SK-N-SH (cell line): ENCODE results near the gene NPW. TPM values are rescaled to one million over a fixed set of nuclear protein-coding genes. Genes with fewer than 3 reads are reported as not detected.

Source experiments
- CTCF ChIA-PET: fragments of 300-600, 350-600 bp; formaldehyde crosslinking; extraction: SDS; loops from one replicate; lab custom pipeline; 2021; lab: Yijun Ruan, JAX
- POLR2A ChIA-PET: fragments of 350-600 bp; sonication (Branson Sonifier 250); formaldehyde crosslinking; extraction: SDS; loops from one replicate; lab custom pipeline; 2020; ENCODE audit warnings: antibody characterized with exemption, inconsistent platforms; lab: Yijun Ruan, JAX
- DNase-seq: peaks from one replicate; pipeline ENCODE4 v3.0.0; 2012
- H2AFZ ChIP-seq: fragments of 200-600 bp; sonication (generic); 2 replicates; pipeline ENCODE4 v1.8.1; 2016; ENCODE audit warnings: antibody characterized with exemption, mild to moderate bottlenecking, low read depth
- H3F3A ChIP-seq: fragments of 200-600 bp; sonication (generic); replicated peaks from 2 replicates; pipeline ENCODE3; 2016; ENCODE audit warnings: antibody characterized with exemption, mild to moderate bottlenecking; ENCODE audit not compliant: insufficient read depth
- H3K27ac ChIP-seq, 2 experiments: fragments of 200-500 bp in 1 of 2; fragments of 200-600 bp in 1 of 2; sonication (Bioruptor generic) in 1 of 2; sonication (generic), shearing (Covaris generic) in 1 of 2; 2 replicates each; pipeline versions ENCODE4 v1.5.1 to v1.6.1; 2014 to 2016; ENCODE audit warnings: low read depth in 2 of 2, inconsistent platforms in 1 of 2, low read length in 1 of 2, mild to moderate bottlenecking in 1 of 2, mixed read lengths in 1 of 2
- H3K27me3 ChIP-seq: fragments of 200-600 bp; sonication (generic), shearing (Covaris generic); 2 replicates; pipeline ENCODE4 v1.6.1; 2016; ENCODE audit warnings: mixed run types; ENCODE audit not compliant: insufficient read depth
- H3K36me3 ChIP-seq, 2 experiments: fragments of 200-500 bp in 1 of 2; fragments of 200-600 bp in 1 of 2; sonication (Bioruptor generic) in 1 of 2; sonication (generic) in 1 of 2; replicated peaks in 1 of 2; 2 replicates each; pipeline versions ENCODE3 to v1.5.1; 2014 to 2016; ENCODE audit warnings: low read length in 1 of 2, mild to moderate bottlenecking in 1 of 2; ENCODE audit not compliant: insufficient read depth in 2 of 2, control insufficient read depth in 1 of 2
- H3K4me1 ChIP-seq, 2 experiments: fragments of 200-500 bp in 1 of 2; fragments of 200-600 bp in 1 of 2; sonication (Bioruptor generic) in 1 of 2; sonication (generic), shearing (Covaris generic) in 1 of 2; 2 replicates each; pipeline versions ENCODE4 v1.5.1 to v1.6.1; 2014 to 2016; ENCODE audit warnings: low read depth in 1 of 2, low read length in 1 of 2, mixed run types in 1 of 2; ENCODE audit not compliant: insufficient read depth in 2 of 2, control insufficient read depth in 1 of 2
- H3K4me2 ChIP-seq: fragments of 200-600 bp; sonication (generic), shearing (Covaris generic); 2 replicates; pipeline ENCODE4 v1.6.1; 2017; ENCODE audit warnings: mixed run types
- H3K4me3 ChIP-seq, 2 experiments: fragments of 200-500 bp in 1 of 2; fragments of 200-600 bp in 1 of 2; sonication (Bioruptor generic) in 1 of 2; sonication (generic), shearing (Covaris generic) in 1 of 2; 2 replicates each; pipeline versions ENCODE4 v1.5.1 to v1.8.1; 2014 to 2016; ENCODE audit warnings: low read depth in 2 of 2, inconsistent platforms in 1 of 2, low read length in 1 of 2, mild to moderate bottlenecking in 1 of 2, mixed read lengths in 1 of 2, moderate library complexity in 1 of 2
- H3K79me2 ChIP-seq: fragments of 200-600 bp; sonication (generic); 2 replicates; pipeline ENCODE4 v1.8.1; 2017; ENCODE audit warnings: mild to moderate bottlenecking; ENCODE audit not compliant: insufficient read depth
- H3K9ac ChIP-seq: fragments of 200-600 bp; sonication (generic); 2 replicates; pipeline ENCODE4 v1.6.1; 2017; ENCODE audit warnings: mixed run types
- H3K9me2 ChIP-seq: fragments of 200-600 bp; sonication (generic); 2 replicates; pipeline ENCODE4 v1.6.1; 2017; ENCODE audit warnings: mixed run types
- H3K9me3 ChIP-seq: fragments of 200-600 bp; sonication (generic); 2 replicates; pipeline ENCODE4 v1.6.1; 2017; ENCODE audit warnings: mixed run types, mild to moderate bottlenecking, moderate library complexity
- H4K20me1 ChIP-seq: fragments of 200-600 bp; sonication (generic); 2 replicates; pipeline ENCODE4 v1.6.1; 2017; ENCODE audit warnings: mild to moderate bottlenecking, mixed run types; ENCODE audit not compliant: insufficient read depth
- ELF1 ChIP-seq: IDR thresholded peaks from 2 replicates; pipeline ENCODE4 v1.4.0; 2012
- EP300 ChIP-seq, 2 experiments: IDR thresholded peaks; 2 replicates each; pipeline versions ENCODE4 v1.4.0 to v1.6.1; 2012; ENCODE audit warnings: borderline replicate concordance in 1 of 2, low read depth in 1 of 2, low read length in 1 of 2
- FOXJ3 ChIP-seq: sonication (generic); formaldehyde crosslinking; IDR thresholded peaks from 2 replicates; pipeline ENCODE4 v1.5.1; 2020; ENCODE audit warnings: mild to moderate bottlenecking, missing genetic modification reagents
- GABPA ChIP-seq: IDR thresholded peaks from 2 replicates; pipeline ENCODE4 v1.4.0; 2012; ENCODE audit warnings: low read depth, mild to moderate bottlenecking
- GATA2 ChIP-seq: sonication (generic); formaldehyde crosslinking; IDR thresholded peaks from 2 replicates; pipeline ENCODE4 v1.5.0; 2020; ENCODE audit warnings: mild to moderate bottlenecking, missing genetic modification reagents
- MEF2A ChIP-seq: IDR thresholded peaks from 2 replicates; pipeline ENCODE4 v1.4.0; 2012; ENCODE audit warnings: low read depth, borderline replicate concordance
- MXI1 ChIP-seq: IDR thresholded peaks from 2 replicates; pipeline ENCODE4 v1.6.1; 2012; ENCODE audit warnings: mild to moderate bottlenecking, low read depth, low read length, improper control_type of control experiment
- NFIC ChIP-seq: IDR thresholded peaks from 2 replicates; pipeline ENCODE4 v1.4.0; 2012; ENCODE audit warnings: borderline replicate concordance
- POLR2AphosphoS5 ChIP-seq: IDR thresholded peaks from 2 replicates; pipeline ENCODE4 v1.6.1; 2012; ENCODE audit warnings: low read depth, low read length
- RAD21 ChIP-seq: IDR thresholded peaks from 2 replicates; pipeline ENCODE4 v1.6.1; 2012; ENCODE audit warnings: mild to moderate bottlenecking, low read length
- RFX5 ChIP-seq: IDR thresholded peaks from 2 replicates; pipeline ENCODE4 v1.6.1; 2012; ENCODE audit warnings: mild to moderate bottlenecking, improper control_type of control experiment, low read length
- RXRA ChIP-seq: IDR thresholded peaks from 2 replicates; pipeline ENCODE4 v1.4.0; 2012; ENCODE audit warnings: low read depth, mild to moderate bottlenecking, borderline replicate concordance
- TEAD4 ChIP-seq: IDR thresholded peaks from 2 replicates; pipeline ENCODE4 v1.4.0; 2012; ENCODE audit warnings: mild to moderate bottlenecking, borderline replicate concordance; ENCODE audit not compliant: insufficient read depth
- WGBS: methylation state at CpG from one replicate; pipeline ENCODE4 v1.1.6; 2017; ENCODE audit warnings: low lambda C conversion rate; 5-methylcytosine and 5-hydroxymethylcytosine counted together
- polyA plus RNA-seq, 3 experiments: library from polyadenylated mRNA; depleted of rRNA; stranded (reverse); fragments of >200 nt; gene quantifications; 2 replicates each; pipeline ENCODE4 v1.2.3, GENCODE V29; 2012
- TF ChIP-seq, protein P1 (sequence below): fragments of 150-350 bp; IDR thresholded peaks from 2 replicates; pipeline ENCODE4 v1.6.1; 2017; ENCODE audit warnings: antibody characterized with exemption, low read length, low read depth, borderline replicate concordance
- TF ChIP-seq, protein P2 (sequence below): fragments of 200-600 bp; sonication (generic); IDR thresholded peaks from 2 replicates; pipeline ENCODE4 v1.6.1; 2017; ENCODE audit warnings: antibody characterized with exemption, mild to moderate bottlenecking, moderate library complexity

Gene NPW
- polyA plus RNA-seq, 1 of the 3 experiments (the other 2 are of a cell fraction) = 1.1 TPM

DNA sequence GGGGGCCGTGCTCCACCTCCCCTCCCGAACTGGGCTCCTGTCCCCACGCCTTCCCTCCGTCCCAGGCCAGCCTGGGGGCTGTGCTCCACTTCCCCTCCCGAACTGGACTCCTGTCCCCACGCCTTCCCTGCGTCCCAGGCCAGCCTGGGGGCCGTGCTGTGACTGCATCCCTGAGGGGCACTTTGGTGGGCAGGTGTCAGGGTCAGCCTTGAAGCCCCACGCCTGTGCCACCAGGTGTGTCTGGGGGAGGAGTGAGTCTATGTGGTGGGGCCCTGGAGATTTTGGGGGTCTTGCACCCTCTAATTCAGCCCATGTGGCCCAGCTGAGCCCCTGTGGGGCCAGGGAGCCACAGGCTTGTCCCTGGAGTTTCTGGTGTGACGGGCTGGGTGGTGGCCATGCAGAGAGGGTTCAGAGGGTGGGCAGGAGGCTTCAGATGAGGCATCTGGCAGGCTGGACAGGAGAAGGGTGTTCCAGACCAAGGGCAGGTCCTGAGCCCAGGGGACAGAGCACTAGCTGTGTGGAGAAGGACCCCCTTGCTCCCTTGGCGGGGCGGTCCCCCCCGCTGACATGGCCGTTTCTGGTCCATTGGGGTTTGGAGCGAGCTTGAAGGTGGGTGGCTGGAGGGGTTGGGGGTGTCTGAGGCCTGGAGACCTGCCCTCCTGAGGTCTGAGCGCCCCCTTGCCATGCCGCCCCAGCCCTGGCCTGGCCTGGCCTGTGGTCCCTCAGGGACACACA lies 15.3 kb downstream of the NPW start (continued):
- TF ChIP-seq, protein P1, sequence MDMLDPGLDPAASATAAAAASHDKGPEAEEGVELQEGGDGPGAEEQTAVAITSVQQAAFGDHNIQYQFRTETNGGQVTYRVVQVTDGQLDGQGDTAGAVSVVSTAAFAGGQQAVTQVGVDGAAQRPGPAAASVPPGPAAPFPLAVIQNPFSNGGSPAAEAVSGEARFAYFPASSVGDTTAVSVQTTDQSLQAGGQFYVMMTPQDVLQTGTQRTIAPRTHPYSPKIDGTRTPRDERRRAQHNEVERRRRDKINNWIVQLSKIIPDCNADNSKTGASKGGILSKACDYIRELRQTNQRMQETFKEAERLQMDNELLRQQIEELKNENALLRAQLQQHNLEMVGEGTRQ = no peak
- no peak for TF ChIP-seq RAD21
- no peak for TF ChIP-seq POLR2AphosphoS5
- TF ChIP-seq ELF1 = no peak
- TF ChIP-seq MXI1 = no peak

DNA sequence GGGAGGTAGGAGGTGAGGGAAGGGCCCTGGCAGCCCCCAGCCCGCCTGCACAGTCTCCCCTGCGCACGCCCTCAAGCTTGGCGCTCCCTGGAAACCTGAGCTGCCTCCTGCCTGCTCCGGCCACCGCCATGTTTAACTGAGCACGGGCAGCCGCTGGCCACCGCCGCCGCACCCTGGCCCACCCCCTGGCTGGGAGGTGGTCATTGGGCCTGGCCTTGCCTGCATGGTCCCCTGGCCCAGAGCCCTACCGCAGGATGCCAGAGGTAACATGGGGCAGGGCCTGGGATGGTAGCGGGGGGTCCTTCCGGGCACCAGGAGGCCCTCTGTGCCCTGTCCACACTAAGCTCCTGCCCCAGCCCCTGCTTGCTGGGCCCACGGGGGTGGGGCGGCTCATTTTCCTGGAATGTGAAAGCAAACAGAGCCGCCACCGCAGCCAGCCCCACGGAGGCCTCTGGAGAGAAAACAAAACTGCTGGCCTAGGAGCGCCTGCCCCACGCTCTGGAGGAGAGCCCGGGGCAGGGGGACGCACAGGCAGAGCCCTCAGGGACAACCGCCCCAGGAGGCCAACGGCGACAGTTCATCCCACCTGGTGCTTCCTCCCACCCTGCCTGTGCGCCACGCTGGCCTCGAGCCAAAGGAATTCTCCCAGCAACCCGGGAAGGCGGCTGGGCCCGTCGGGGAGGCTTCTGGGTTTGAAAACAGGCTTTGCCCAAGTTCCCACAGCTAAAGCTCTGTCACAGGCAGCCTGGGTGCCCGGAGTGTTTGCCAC lies 16.0 kb downstream of the NPW start:
- 53% methylated on average over 13 of the region's 34 CpGs for WGBS
- Histone ChIP-seq H3K4me2 (peak overlapping the region; percentile 83), H4K20me1 (no peaks in the 10 kb centered on the region), H3K4me1 (peaks cover 33 to 69% of the 10 kb centered on the region in 2 experiments; a peak in 3 of 4 replicates), H3K36me3 (peaks cover 0 to 7% of the 10 kb centered on the region in 2 experiments), H2AFZ (no peak overlapping the region), H3K9me2 (no peaks in the 10 kb centered on the region), H3K27ac (peak overlapping the region; percentile 73 to 78), H3K4me3 (no peak overlapping the region), H3K79me2 (peaks cover 20% of the 10 kb centered on the region; the same call in 1 of the 2 replicates), H3F3A (peaks cover 3% of the 10 kb centered on the region), H3K9me3 (no peaks in the 10 kb centered on the region), H3K27me3 (no peaks in the 10 kb centered on the region), H3K9ac (peak overlapping the region; percentile 61)
- POLR2A ChIA-PET = no interaction called here
- TF ChIP-seq TEAD4 (peak; percentile 59; the same call in 1 of the 2 replicates), NFIC (peak; percentile 80), FOXJ3 (CRISPR knock-in tag) (no peak)
- CTCF ChIA-PET = interaction anchor here (1.0 to 1.2 kb wide), 3 partner anchors 8 to 105 kb away, joined by 3 read pairs; no protein-coding TSS in a partner anchor
- peak; percentile 66 for DNase-seq

DNA sequence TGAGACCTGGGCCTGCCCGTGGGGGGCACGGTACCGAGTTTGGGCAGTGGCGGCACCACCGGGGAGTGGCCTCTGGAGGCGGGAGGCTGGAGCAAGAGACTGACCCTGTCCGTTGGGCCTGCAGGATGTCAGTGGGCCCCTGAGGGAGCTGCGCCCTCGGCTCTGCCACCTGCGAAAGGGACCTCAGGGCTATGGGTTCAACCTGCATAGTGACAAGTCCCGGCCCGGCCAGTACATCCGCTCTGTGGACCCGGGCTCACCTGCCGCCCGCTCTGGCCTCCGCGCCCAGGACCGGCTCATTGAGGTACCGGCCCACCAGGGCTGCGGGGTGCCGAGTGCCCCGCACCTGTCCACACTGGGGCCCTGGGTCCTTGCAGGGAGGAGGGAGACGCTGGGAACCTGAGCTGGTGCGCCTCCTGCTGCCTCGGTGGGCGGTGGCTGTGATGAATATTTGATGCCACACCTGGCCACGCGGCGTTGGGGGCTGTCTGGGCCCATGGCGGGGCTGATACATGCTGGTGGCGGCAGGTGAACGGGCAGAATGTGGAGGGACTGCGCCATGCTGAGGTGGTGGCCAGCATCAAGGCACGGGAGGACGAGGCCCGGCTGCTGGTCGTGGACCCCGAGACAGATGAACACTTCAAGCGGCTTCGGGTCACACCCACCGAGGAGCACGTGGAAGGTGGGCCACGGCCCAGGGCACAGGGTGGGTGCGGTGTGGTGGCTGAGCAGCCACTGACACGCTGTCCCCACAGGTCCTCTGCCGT lies 16.8 kb downstream of the NPW start:
- peaks cover 0 to 7% of the 10 kb centered on the region in 2 experiments for H3K36me3 ChIP-seq

More for the DNA sequence above, 16.8 kb downstream of the NPW start:
- Histone ChIP-seq H3K79me2 (peaks cover 20% of the 10 kb centered on the region; the same call in 1 of the 2 replicates), H3K9me2 (no peaks in the 10 kb centered on the region), H3K4me2 (peak overlapping the region; percentile 83), H3F3A (peaks cover 6% of the 10 kb centered on the region), H3K4me1 (peaks cover 33 to 76% of the 10 kb centered on the region in 2 experiments; a peak in 3 of 4 replicates), H3K27me3 (no peaks in the 10 kb centered on the region), H2AFZ (no peak overlapping the region), H3K9me3 (no peaks in the 10 kb centered on the region), H4K20me1 (no peaks in the 10 kb centered on the region), H3K27ac (peak overlapping the region; percentile 73 to 78), H3K4me3 (no peak overlapping the region), H3K9ac (peak overlapping the region; percentile 61)
- POLR2A ChIA-PET = no interaction called here
- DNase-seq = no peak
- no peak for TF ChIP-seq GABPA
- TF ChIP-seq FOXJ3 (CRISPR knock-in tag) = no peak
- TF ChIP-seq RXRA = no peak
- no peak for TF ChIP-seq MEF2A
- TF ChIP-seq, protein P2, sequence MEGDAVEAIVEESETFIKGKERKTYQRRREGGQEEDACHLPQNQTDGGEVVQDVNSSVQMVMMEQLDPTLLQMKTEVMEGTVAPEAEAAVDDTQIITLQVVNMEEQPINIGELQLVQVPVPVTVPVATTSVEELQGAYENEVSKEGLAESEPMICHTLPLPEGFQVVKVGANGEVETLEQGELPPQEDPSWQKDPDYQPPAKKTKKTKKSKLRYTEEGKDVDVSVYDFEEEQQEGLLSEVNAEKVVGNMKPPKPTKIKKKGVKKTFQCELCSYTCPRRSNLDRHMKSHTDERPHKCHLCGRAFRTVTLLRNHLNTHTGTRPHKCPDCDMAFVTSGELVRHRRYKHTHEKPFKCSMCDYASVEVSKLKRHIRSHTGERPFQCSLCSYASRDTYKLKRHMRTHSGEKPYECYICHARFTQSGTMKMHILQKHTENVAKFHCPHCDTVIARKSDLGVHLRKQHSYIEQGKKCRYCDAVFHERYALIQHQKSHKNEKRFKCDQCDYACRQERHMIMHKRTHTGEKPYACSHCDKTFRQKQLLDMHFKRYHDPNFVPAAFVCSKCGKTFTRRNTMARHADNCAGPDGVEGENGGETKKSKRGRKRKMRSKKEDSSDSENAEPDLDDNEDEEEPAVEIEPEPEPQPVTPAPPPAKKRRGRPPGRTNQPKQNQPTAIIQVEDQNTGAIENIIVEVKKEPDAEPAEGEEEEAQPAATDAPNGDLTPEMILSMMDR = no peak
- no peak for TF ChIP-seq NFIC
- TF ChIP-seq RFX5 = no peak
- no peak for TF ChIP-seq EP300 (IDR thresholded peaks at IDR 0.05; ENCODE audit: borderline replicate concordance in 1 of 2, low read depth in 1 of 2, low read length in 1 of 2)
- TF ChIP-seq GATA2 (CRISPR knock-in tag) = no peak
- CTCF ChIA-PET = interaction anchor here (1.2 kb wide), 1 partner anchor 11 kb away, joined by 3 read pairs; no protein-coding TSS in a partner anchor
- over 99% methylated on average over 14 of the region's 47 CpGs for WGBS
